Neural cell (in vitro differentiated cells): Measurements from ENCODE around the gene ITIH2. TPM values are rescaled to one million over a fixed set of nuclear protein-coding genes. Genes with fewer than 3 reads are reported as not detected.

Experiments used
- H2AFZ ChIP-seq: fragments of 200-600, 300-800 bp; sonication (generic), shearing (Covaris generic); 2 replicates; pipeline ENCODE4 v1.6.0; 2014; ENCODE audit warnings: low read depth, mild to moderate bottlenecking, antibody characterized with exemption, low read length, moderate library complexity
- H3F3A ChIP-seq: fragments of 200-600 bp; shearing (Covaris generic); 2 replicates; pipeline ENCODE4 v1.6.1; 2016; ENCODE audit warnings: mild to moderate bottlenecking, moderate library complexity, mixed read lengths, antibody characterized with exemption, low read length; ENCODE audit not compliant: insufficient read depth, poor library complexity, severe bottlenecking
- H3K27ac ChIP-seq: fragments of 200-600, 300-800 bp; sonication (generic), shearing (Covaris generic); 2 replicates; pipeline ENCODE4 v1.5.1; 2014; ENCODE audit warnings: mild to moderate bottlenecking, low read length, moderate library complexity
- H3K27me3 ChIP-seq: fragments of 300-800, 200-600 bp; sonication (generic), shearing (Covaris generic); 2 replicates; pipeline ENCODE4 v1.6.0; 2014; ENCODE audit warnings: mild to moderate bottlenecking, low read depth, low read length, moderate library complexity; ENCODE audit not compliant: insufficient read depth
- H3K36me3 ChIP-seq: fragments of 300-800, 200-600 bp; sonication (generic), shearing (Covaris generic); 2 replicates; pipeline ENCODE4 v1.5.1; 2014; ENCODE audit warnings: mild to moderate bottlenecking, antibody characterized with exemption, low read length, moderate library complexity; ENCODE audit not compliant: insufficient read depth
- H3K4me2 ChIP-seq: fragments of 300-800, 200-600 bp; sonication (generic), shearing (Covaris generic); 2 replicates; pipeline ENCODE4 v1.6.0; 2014; ENCODE audit warnings: mild to moderate bottlenecking, low read length
- H3K4me3 ChIP-seq: fragments of 300-800, 200-600 bp; sonication (generic), shearing (Covaris generic); 2 replicates; pipeline ENCODE4 v1.5.1; 2014; ENCODE audit warnings: mild to moderate bottlenecking, low read length, moderate library complexity
- H3K79me2 ChIP-seq: fragments of 200-600 bp; shearing (Covaris generic); replicated peaks from 2 replicates; pipeline ENCODE4 v1.6.0; 2014; ENCODE audit warnings: mild to moderate bottlenecking, low read length, moderate library complexity; ENCODE audit not compliant: insufficient read depth
- H3K9ac ChIP-seq: fragments of 300-800, 200-600 bp; sonication (generic), shearing (Covaris generic); 2 replicates; pipeline ENCODE4 v1.6.1; 2016; ENCODE audit warnings: mild to moderate bottlenecking, low read length, mixed read lengths
- H3K9me2 ChIP-seq: fragments of 200-600 bp; shearing (Covaris generic); 2 replicates; pipeline ENCODE4 v1.6.1; 2016; ENCODE audit warnings: mild to moderate bottlenecking, low read length, mixed read lengths; ENCODE audit not compliant: insufficient read depth
- H3K9me3 ChIP-seq: fragments of 200-600, 300-800 bp; sonication (generic), shearing (Covaris generic); 2 replicates; pipeline ENCODE4 v1.6.1; 2016; ENCODE audit warnings: mild to moderate bottlenecking, mixed run types, low read length, moderate library complexity, mixed read lengths
- H4K20me1 ChIP-seq: fragments of 200-600 bp; shearing (Covaris generic); 2 replicates; pipeline ENCODE4 v1.6.1; 2016; ENCODE audit warnings: mild to moderate bottlenecking, mixed run types; ENCODE audit not compliant: insufficient read depth
- EP300 ChIP-seq: fragments of 450-650 bp; conservative IDR thresholded peaks from 2 replicates; pipeline ENCODE4 v1.6.1; 2014; ENCODE audit warnings: antibody characterized with exemption, mild to moderate bottlenecking, moderate library complexity; ENCODE audit not compliant: poor library complexity, severe bottlenecking
- EZH2 ChIP-seq: fragments of 200-600, 300-800 bp; shearing (Covaris generic), sonication (generic); IDR thresholded peaks from 2 replicates; pipeline ENCODE4 v1.6.1; 2014; ENCODE audit warnings: antibody characterized with exemption, low read length, borderline replicate concordance, mild to moderate bottlenecking; ENCODE audit not compliant: insufficient read depth, poor library complexity, severe bottlenecking
- MXI1 ChIP-seq: fragments of 450-650 bp; conservative IDR thresholded peaks from 2 replicates; pipeline ENCODE4 v1.6.1; 2014; ENCODE audit warnings: antibody characterized with exemption, mild to moderate bottlenecking; ENCODE audit not compliant: poor library complexity, severe bottlenecking
- POLR2AphosphoS5 ChIP-seq: IDR thresholded peaks from 2 replicates; pipeline ENCODE4 v1.6.1; 2012
- RAD21 ChIP-seq: fragments of 450-650 bp; conservative IDR thresholded peaks from 2 replicates; pipeline ENCODE4 v1.6.1; 2014; ENCODE audit warnings: antibody characterized with exemption, mild to moderate bottlenecking, moderate library complexity
- SMC3 ChIP-seq: fragments of 450-650 bp; conservative IDR thresholded peaks from 2 replicates; pipeline ENCODE4 v1.6.1; 2014; ENCODE audit warnings: antibody characterized with exemption, mild to moderate bottlenecking, moderate library complexity; ENCODE audit not compliant: poor library complexity
- TAF1 ChIP-seq: IDR thresholded peaks from 2 replicates; pipeline ENCODE4 v1.6.1; 2012; ENCODE audit warnings: low read depth
- polyA plus RNA-seq: library from polyadenylated mRNA; depleted of rRNA; stranded (reverse); fragments of >200 nt; gene quantifications from 2 replicates; pipeline ENCODE4 v1.2.3, GENCODE V29; 2014
- TF ChIP-seq, protein P1 (sequence below): fragments of 450-650 bp; IDR thresholded peaks from 2 replicates; pipeline ENCODE4 v1.5.1; 2014; ENCODE audit warnings: antibody characterized with exemption, mild to moderate bottlenecking, moderate library complexity; ENCODE audit not compliant: poor library complexity, severe bottlenecking
- TF ChIP-seq, protein P2 (sequence below): IDR thresholded peaks from 2 replicates; pipeline ENCODE4 v1.6.1; 2012; ENCODE audit warnings: borderline replicate concordance

Gene ITIH2
- polyA plus RNA-seq, 1 donor from 2014 or later = not detected

DNA sequence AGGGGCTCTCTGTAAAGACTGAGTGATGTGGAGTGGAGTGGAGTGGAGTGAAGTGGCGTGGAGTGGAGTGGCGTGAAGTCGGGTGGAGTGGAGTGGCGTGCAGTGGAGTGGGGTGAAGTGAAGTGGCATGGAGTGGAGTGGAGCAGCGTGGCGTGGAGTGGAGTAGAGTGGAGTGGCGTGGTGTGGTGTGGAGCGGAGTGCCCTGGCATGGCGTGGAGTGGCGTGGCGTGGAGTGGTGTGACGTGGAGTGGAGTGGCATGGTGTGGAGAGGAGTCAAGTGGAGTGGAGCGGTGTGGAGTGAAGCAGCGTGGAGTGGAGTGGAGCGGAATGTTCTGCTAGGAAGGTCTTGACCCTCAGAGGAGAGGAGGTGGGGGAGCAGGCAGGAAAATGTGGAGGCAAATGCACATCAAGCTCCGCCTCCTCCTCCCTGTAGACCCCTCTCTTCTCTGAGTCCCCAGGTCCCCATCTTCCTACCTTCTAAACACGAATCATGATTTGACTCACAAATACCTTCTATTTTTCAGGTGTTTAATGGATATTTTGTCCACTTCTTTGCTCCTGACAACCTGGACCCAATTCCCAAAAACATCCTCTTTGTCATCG, 19.9 kb downstream of the ITIH2 start:
- TF ChIP-seq TAF1 (no peak), RAD21 (no peak), EZH2 (no peak), EP300 (no peak), SMC3 (no peak)
- TF ChIP-seq, protein P1, sequence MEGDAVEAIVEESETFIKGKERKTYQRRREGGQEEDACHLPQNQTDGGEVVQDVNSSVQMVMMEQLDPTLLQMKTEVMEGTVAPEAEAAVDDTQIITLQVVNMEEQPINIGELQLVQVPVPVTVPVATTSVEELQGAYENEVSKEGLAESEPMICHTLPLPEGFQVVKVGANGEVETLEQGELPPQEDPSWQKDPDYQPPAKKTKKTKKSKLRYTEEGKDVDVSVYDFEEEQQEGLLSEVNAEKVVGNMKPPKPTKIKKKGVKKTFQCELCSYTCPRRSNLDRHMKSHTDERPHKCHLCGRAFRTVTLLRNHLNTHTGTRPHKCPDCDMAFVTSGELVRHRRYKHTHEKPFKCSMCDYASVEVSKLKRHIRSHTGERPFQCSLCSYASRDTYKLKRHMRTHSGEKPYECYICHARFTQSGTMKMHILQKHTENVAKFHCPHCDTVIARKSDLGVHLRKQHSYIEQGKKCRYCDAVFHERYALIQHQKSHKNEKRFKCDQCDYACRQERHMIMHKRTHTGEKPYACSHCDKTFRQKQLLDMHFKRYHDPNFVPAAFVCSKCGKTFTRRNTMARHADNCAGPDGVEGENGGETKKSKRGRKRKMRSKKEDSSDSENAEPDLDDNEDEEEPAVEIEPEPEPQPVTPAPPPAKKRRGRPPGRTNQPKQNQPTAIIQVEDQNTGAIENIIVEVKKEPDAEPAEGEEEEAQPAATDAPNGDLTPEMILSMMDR = no peak
- TF ChIP-seq, protein P2, sequence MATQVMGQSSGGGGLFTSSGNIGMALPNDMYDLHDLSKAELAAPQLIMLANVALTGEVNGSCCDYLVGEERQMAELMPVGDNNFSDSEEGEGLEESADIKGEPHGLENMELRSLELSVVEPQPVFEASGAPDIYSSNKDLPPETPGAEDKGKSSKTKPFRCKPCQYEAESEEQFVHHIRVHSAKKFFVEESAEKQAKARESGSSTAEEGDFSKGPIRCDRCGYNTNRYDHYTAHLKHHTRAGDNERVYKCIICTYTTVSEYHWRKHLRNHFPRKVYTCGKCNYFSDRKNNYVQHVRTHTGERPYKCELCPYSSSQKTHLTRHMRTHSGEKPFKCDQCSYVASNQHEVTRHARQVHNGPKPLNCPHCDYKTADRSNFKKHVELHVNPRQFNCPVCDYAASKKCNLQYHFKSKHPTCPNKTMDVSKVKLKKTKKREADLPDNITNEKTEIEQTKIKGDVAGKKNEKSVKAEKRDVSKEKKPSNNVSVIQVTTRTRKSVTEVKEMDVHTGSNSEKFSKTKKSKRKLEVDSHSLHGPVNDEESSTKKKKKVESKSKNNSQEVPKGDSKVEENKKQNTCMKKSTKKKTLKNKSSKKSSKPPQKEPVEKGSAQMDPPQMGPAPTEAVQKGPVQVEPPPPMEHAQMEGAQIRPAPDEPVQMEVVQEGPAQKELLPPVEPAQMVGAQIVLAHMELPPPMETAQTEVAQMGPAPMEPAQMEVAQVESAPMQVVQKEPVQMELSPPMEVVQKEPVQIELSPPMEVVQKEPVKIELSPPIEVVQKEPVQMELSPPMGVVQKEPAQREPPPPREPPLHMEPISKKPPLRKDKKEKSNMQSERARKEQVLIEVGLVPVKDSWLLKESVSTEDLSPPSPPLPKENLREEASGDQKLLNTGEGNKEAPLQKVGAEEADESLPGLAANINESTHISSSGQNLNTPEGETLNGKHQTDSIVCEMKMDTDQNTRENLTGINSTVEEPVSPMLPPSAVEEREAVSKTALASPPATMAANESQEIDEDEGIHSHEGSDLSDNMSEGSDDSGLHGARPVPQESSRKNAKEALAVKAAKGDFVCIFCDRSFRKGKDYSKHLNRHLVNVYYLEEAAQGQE = no peak
- H3K9me3 ChIP-seq = no peaks in the 10 kb centered on the region
- H3K4me2 ChIP-seq = no peak overlapping the region
- H3F3A ChIP-seq = no peaks in the 10 kb centered on the region
- H4K20me1 ChIP-seq = no peaks in the 10 kb centered on the region
- H3K27ac ChIP-seq = no peak overlapping the region
- H2AFZ ChIP-seq = no peak overlapping the region
- H3K36me3 ChIP-seq = no peaks in the 10 kb centered on the region
- no peak overlapping the region for H3K9ac ChIP-seq
- H3K4me3 ChIP-seq = no peak overlapping the region
- H3K79me2 ChIP-seq = no peaks in the 10 kb centered on the region
- no peaks in the 10 kb centered on the region for H3K9me2 ChIP-seq
- no peaks in the 10 kb centered on the region for H3K27me3 ChIP-seq

DNA sequence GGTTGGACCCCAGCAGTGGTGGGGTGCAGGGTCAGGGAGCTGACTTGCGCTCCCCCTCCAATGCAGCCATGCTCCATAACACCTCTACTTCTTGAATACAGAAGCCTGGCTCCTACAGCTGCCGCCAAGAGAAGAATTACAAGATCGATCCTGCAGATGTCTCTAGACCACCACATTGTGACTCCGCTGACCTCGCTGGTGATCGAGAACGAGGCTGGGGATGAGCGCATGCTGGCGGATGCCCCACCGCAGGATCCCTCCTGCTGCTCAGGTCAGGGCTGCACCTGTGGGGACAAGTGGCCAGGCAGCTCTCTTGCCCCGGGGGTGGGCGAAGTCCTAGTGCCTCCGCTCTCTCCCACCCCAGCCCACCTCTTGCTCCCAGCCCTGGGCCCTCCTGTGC, 31.7 kb downstream of the ITIH2 start:
- H3K27ac ChIP-seq = no peak overlapping the region
- H3K9me3 ChIP-seq = no peaks in the 10 kb centered on the region
- H3K4me2 ChIP-seq = no peak overlapping the region
- H3K36me3 ChIP-seq = no peaks in the 10 kb centered on the region
- TF ChIP-seq SMC3 = no peak
- TF ChIP-seq POLR2AphosphoS5 = no peak
- no peak for TF ChIP-seq TAF1
- TF ChIP-seq RAD21 = no peak
- no peak for TF ChIP-seq EZH2
- TF ChIP-seq, protein P2 = no peak
- no peak for TF ChIP-seq EP300
- no peak for TF ChIP-seq MXI1
- TF ChIP-seq, protein P1 = no peak
- H3K79me2 ChIP-seq = no peaks in the 10 kb centered on the region
- no peak overlapping the region for H3K9ac ChIP-seq
- H3K27me3 ChIP-seq = no peaks in the 10 kb centered on the region
- H3K4me3 ChIP-seq = no peak overlapping the region
- H4K20me1 ChIP-seq = no peaks in the 10 kb centered on the region
- H3K9me2 ChIP-seq = no peaks in the 10 kb centered on the region
- H2AFZ ChIP-seq = no peak overlapping the region
- H3F3A ChIP-seq = no peaks in the 10 kb centered on the region
